ENCODE data around the gene BZW2. TPM values are rescaled to one million over a fixed set of nuclear protein-coding genes. Genes with fewer than 3 reads are reported as not detected.

BZW2 gene
- total RNA-seq, 6 experiments from 2014 or later: 9.6 to 25.3 (median 12.1) TPM

GRCh38 chr7:16615228-16615627 lies 30.8 kb upstream of the BZW2 start:
- no peaks in the 10 kb centered on the region for H3K9me3 ChIP-seq
- intact Hi-C loops (cut with DNase I): no loop called here
- DNase-seq: no peak
- 86% methylated on average over 5 of the region's 5 CpGs for WGBS (ENCODE audit: insufficient coverage, low coverage, low lambda C conversion rate, missing lambda C conversion rate)
- H3K4me1 ChIP-seq: no peaks in the 10 kb centered on the region
- no peak overlapping the region for H3K27ac ChIP-seq
- H3K36me3 ChIP-seq: peaks cover 0 to 13% (median 7%) of the 10 kb centered on the region in 4 donors
- TF ChIP-seq CTCF (IDR thresholded peaks at IDR 0.05) (no peak), POLR2A (IDR thresholded peaks at IDR 0.05) (no peak)
- ATAC-seq: no peak
- H3K4me3 ChIP-seq: no peak overlapping the region
- H3K27me3 ChIP-seq: no peaks in the 10 kb centered on the region

GRCh38 chr7:16616122-16616521 lies 29.9 kb upstream of the BZW2 start:
- no peak for ATAC-seq
- intact Hi-C loops (cut with DNase I): no loop called here
- Histone ChIP-seq H3K4me3 (no peak overlapping the region), H3K36me3 (peaks cover 0 to 13% (median 7%) of the 10 kb centered on the region in 4 donors), H3K9me3 (no peaks in the 10 kb centered on the region), H3K27me3 (no peaks in the 10 kb centered on the region), H3K4me1 (no peaks in the 10 kb centered on the region), H3K27ac (no peak overlapping the region)
- TF ChIP-seq POLR2A (IDR thresholded peaks at IDR 0.05): no peak
- no peak for TF ChIP-seq CTCF (IDR thresholded peaks at IDR 0.05)
- DNase-seq: no peak
- WGBS (ENCODE audit: insufficient coverage, low coverage, low lambda C conversion rate, missing lambda C conversion rate): 67% methylated on average over 4 of the region's 4 CpGs

GRCh38 chr7:16616542-16616941 lies 29.4 kb upstream of the BZW2 start:
- H3K36me3 ChIP-seq: peaks cover 0 to 13% (median 7%) of the 10 kb centered on the region in 4 donors
- 93% methylated on average over 3 of the region's 18 CpGs for WGBS (ENCODE audit: insufficient coverage, low coverage, low lambda C conversion rate, missing lambda C conversion rate)

GRCh38 chr7:16619979-16620408 lies 26.0 kb upstream of the BZW2 start:
- H3K9me3 ChIP-seq: no peaks in the 10 kb centered on the region
- H3K27me3 ChIP-seq: no peaks in the 10 kb centered on the region
- ATAC-seq (no peak), DNase-seq (no peak)
- H3K36me3 ChIP-seq: peaks cover 0 to 26% (median 12%) of the 10 kb centered on the region in 4 donors
- intact Hi-C loops (cut with DNase I): no loop called here
- 90% methylated on average over 2 of the region's 2 CpGs for whole genome bisulfite sequencing (ENCODE audit: insufficient coverage, low coverage, low lambda C conversion rate, missing lambda C conversion rate)
- H3K27ac ChIP-seq: no peak overlapping the region
- TF ChIP-seq CTCF (IDR thresholded peaks at IDR 0.05): no peak
- no peak overlapping the region for H3K4me3 ChIP-seq
- H3K4me1 ChIP-seq: no peaks in the 10 kb centered on the region

More at GRCh38 chr7:16616542-16616941, 29.4 kb upstream of the BZW2 start:
- ATAC-seq (peak in 1 of 4 donors; percentile 36), DNase-seq (no peak)
- intact Hi-C loops (cut with DNase I): no loop called here
- TF ChIP-seq CTCF (IDR thresholded peaks at IDR 0.05) (no peak), POLR2A (IDR thresholded peaks at IDR 0.05) (no peak)
- no peaks in the 10 kb centered on the region for H3K27me3 ChIP-seq
- no peaks in the 10 kb centered on the region for H3K9me3 ChIP-seq
- no peak overlapping the region for H3K27ac ChIP-seq
- no peaks in the 10 kb centered on the region for H3K4me1 ChIP-seq
- H3K4me3 ChIP-seq: no peak overlapping the region

GRCh38 chr7:16626388-16626787 lies 19.6 kb upstream of the BZW2 start:
- no peak overlapping the region for H3K4me3 ChIP-seq
- DNase-seq (no peak), ATAC-seq (no peak)
- intact Hi-C loops (cut with DNase I): no loop called here
- no peaks in the 10 kb centered on the region for H3K4me1 ChIP-seq
- peaks cover 0 to 25% (median 7%) of the 10 kb centered on the region in 4 donors for H3K36me3 ChIP-seq
- WGBS (ENCODE audit: insufficient coverage, low coverage, low lambda C conversion rate, missing lambda C conversion rate): 59% methylated on average over 2 of the region's 2 CpGs
- H3K27ac ChIP-seq: no peak overlapping the region
- no peak for TF ChIP-seq CTCF (IDR thresholded peaks at IDR 0.05)
- no peak for TF ChIP-seq POLR2A (IDR thresholded peaks at IDR 0.05)
- no peaks in the 10 kb centered on the region for H3K9me3 ChIP-seq
- no peaks in the 10 kb centered on the region for H3K27me3 ChIP-seq

All from right lobe of liver (tissue), 6 donors.